WTC11 (cell line): ENCODE data around the gene EYA2.

Experiments used
- E2F1 ChIP-seq: sonication (generic); formaldehyde crosslinking; IDR thresholded peaks from 2 replicates; pipeline ENCODE4 v1.8.0; 2022; ENCODE audit warnings: mild to moderate bottlenecking, missing genetic modification reagents
- ETV6 ChIP-seq: sonication (generic); formaldehyde crosslinking; IDR thresholded peaks from 2 replicates; pipeline ENCODE4 v1.8.1; 2022; ENCODE audit warnings: mild to moderate bottlenecking, missing genetic modification reagents
- NFYB ChIP-seq: sonication (generic); formaldehyde crosslinking; conservative IDR thresholded peaks from 2 replicates; pipeline ENCODE4 v1.8.0; 2022; ENCODE audit warnings: low read depth, missing genetic modification reagents
- NR2C2 ChIP-seq: sonication (generic); formaldehyde crosslinking; IDR thresholded peaks from 2 replicates; pipeline ENCODE4 v1.8.0; 2022; ENCODE audit warnings: mild to moderate bottlenecking, missing genetic modification reagents
- PRRX2 ChIP-seq: fragments of 250-450 bp; sonication (Bioruptor Pico); IDR thresholded peaks from 2 replicates; pipeline ENCODE4 v1.8.0; 2021; ENCODE audit warnings: mild to moderate bottlenecking
- SMAD3 ChIP-seq: sonication (generic); formaldehyde crosslinking; IDR thresholded peaks from 2 replicates; pipeline ENCODE4 v1.8.0; 2022; ENCODE audit warnings: missing genetic modification reagents, mild to moderate bottlenecking, borderline replicate concordance
- TCF7 ChIP-seq: sonication (generic); formaldehyde crosslinking; IDR thresholded peaks from 2 replicates; pipeline ENCODE4 v1.8.0; 2022; ENCODE audit warnings: mild to moderate bottlenecking, low read depth, missing genetic modification reagents, moderate library complexity
- ZNF232 ChIP-seq: sonication (generic); formaldehyde crosslinking; IDR thresholded peaks from 2 replicates; pipeline ENCODE4 v1.8.0; 2022; ENCODE audit warnings: mild to moderate bottlenecking, missing genetic modification reagents
- TF ChIP-seq, protein P1 (sequence below): fragments of 200-600 bp; IDR thresholded peaks from 2 replicates; pipeline ENCODE4 v1.8.0; 2022; ENCODE audit warnings: antibody characterized with exemption
- TF ChIP-seq, protein P2 (sequence below): sonication (generic); formaldehyde crosslinking; conservative IDR thresholded peaks from 2 replicates; pipeline ENCODE4 v1.8.1; 2022; ENCODE audit warnings: mild to moderate bottlenecking, missing genetic modification reagents
- TF ChIP-seq, protein P3 (sequence below): sonication (generic); formaldehyde crosslinking; IDR thresholded peaks from 2 replicates; pipeline ENCODE4 v1.8.1; 2022; ENCODE audit warnings: low read depth, mild to moderate bottlenecking, moderate library complexity, missing genetic modification reagents, borderline replicate concordance

DNA sequence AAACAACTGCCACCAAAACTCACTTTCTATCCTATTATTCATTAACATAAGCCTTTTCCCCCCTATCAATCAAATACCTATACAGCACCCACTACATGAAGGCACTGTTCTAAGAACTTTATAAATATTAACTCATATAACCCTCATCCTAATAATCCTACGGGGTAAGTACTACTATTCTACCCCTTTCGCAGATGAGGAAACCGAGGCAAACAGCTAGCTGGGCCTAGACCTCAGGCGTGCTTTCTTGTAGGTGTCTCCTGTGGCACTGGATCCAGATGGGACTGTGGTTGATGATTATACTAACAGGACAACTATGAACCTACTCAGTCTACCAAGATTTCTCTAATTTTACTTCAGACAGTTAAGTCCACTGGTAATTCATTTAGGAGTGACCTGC, 330.2 kb downstream of the EYA2 start:
- TF ChIP-seq, protein P1, sequence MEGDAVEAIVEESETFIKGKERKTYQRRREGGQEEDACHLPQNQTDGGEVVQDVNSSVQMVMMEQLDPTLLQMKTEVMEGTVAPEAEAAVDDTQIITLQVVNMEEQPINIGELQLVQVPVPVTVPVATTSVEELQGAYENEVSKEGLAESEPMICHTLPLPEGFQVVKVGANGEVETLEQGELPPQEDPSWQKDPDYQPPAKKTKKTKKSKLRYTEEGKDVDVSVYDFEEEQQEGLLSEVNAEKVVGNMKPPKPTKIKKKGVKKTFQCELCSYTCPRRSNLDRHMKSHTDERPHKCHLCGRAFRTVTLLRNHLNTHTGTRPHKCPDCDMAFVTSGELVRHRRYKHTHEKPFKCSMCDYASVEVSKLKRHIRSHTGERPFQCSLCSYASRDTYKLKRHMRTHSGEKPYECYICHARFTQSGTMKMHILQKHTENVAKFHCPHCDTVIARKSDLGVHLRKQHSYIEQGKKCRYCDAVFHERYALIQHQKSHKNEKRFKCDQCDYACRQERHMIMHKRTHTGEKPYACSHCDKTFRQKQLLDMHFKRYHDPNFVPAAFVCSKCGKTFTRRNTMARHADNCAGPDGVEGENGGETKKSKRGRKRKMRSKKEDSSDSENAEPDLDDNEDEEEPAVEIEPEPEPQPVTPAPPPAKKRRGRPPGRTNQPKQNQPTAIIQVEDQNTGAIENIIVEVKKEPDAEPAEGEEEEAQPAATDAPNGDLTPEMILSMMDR: no peak
- TF ChIP-seq ETV6 (CRISPR knock-in tag): no peak
- TF ChIP-seq TCF7 (CRISPR knock-in tag): no peak
- no peak for TF ChIP-seq PRRX2 (CRISPR knock-in tag)
- no peak for TF ChIP-seq E2F1
- TF ChIP-seq NFYB: no peak
- TF ChIP-seq SMAD3 (CRISPR knock-in tag): no peak
- TF ChIP-seq, protein P2, sequence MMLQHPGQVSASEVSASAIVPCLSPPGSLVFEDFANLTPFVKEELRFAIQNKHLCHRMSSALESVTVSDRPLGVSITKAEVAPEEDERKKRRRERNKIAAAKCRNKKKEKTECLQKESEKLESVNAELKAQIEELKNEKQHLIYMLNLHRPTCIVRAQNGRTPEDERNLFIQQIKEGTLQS (CRISPR knock-in tag): no peak
- TF ChIP-seq, protein P3, sequence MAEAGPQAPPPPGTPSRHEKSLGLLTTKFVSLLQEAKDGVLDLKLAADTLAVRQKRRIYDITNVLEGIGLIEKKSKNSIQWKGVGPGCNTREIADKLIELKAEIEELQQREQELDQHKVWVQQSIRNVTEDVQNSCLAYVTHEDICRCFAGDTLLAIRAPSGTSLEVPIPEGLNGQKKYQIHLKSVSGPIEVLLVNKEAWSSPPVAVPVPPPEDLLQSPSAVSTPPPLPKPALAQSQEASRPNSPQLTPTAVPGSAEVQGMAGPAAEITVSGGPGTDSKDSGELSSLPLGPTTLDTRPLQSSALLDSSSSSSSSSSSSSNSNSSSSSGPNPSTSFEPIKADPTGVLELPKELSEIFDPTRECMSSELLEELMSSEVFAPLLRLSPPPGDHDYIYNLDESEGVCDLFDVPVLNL: no peak
- TF ChIP-seq ZNF232: no peak
- TF ChIP-seq NR2C2 (CRISPR knock-in tag): no peak
